Body of pancreas (tissue), 4 donors: Measurements from ENCODE around the gene NEK11.

Source experiments
- POLR2A ChIP-seq, 3 donors: fragments of 450-650 bp; IDR thresholded peaks; one replicate each; pipeline ENCODE4 v1.6.1; 2016; ENCODE audit warnings: antibody characterized with exemption in 3 of 3, mild to moderate bottlenecking in 2 of 3
- TF ChIP-seq, protein P1 (sequence below), 7 experiments: fragments of 450-650 bp in 4 of 7; fragments of 200-600 bp in 3 of 7; sonication (generic) in 3 of 7; IDR thresholded peaks; one replicate each; pipeline ENCODE4 v1.5.1; 2016 to 2019; ENCODE audit warnings: antibody characterized with exemption in 7 of 7

DNA sequence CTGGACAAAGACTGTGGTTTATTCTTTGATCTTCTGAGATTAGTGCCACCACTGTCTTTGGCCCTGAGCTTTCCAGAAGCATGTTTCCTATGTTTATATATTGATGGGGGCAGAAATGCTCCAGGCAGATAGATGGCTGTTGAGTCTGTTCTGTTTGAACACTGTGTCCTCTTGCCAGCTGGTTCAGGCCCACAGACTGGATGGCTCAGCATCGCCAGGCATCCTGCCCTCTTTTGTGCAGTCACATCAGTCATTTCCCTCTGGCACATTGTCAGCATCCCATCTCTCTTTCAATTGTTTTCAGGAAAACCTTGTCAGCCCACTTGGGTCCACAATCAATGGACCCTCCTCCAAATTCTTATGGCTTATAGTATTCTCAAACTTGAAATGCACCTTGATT lies 141.2 kb downstream of the NEK11 start:
- no peak for TF ChIP-seq POLR2A (IDR thresholded peaks at IDR 0.05)
- TF ChIP-seq, protein P1, sequence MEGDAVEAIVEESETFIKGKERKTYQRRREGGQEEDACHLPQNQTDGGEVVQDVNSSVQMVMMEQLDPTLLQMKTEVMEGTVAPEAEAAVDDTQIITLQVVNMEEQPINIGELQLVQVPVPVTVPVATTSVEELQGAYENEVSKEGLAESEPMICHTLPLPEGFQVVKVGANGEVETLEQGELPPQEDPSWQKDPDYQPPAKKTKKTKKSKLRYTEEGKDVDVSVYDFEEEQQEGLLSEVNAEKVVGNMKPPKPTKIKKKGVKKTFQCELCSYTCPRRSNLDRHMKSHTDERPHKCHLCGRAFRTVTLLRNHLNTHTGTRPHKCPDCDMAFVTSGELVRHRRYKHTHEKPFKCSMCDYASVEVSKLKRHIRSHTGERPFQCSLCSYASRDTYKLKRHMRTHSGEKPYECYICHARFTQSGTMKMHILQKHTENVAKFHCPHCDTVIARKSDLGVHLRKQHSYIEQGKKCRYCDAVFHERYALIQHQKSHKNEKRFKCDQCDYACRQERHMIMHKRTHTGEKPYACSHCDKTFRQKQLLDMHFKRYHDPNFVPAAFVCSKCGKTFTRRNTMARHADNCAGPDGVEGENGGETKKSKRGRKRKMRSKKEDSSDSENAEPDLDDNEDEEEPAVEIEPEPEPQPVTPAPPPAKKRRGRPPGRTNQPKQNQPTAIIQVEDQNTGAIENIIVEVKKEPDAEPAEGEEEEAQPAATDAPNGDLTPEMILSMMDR (IDR thresholded peaks at IDR 0.05): no peak
